Upper lobe of left lung (tissue), 6 donors: ENCODE results near the gene UBE2D3. TPM values are rescaled to one million over a fixed set of nuclear protein-coding genes. Genes with fewer than 3 reads are reported as not detected.
A peak's percentile ranks its signal among the peaks of the same experiment; 100 is the strongest.

Experiments used
- ATAC-seq, 2 donors: fragments of 200-7000 bp; cut with Tn5 transposase; one replicate each; pipeline ENCODE4 v1.9.1; 2022; ENCODE audit warnings: mild to moderate bottlenecking in 2 of 2, moderate library complexity in 2 of 2; ENCODE audit not compliant: low FRiP score in 2 of 2
- DNase-seq, 2 donors: peaks; one replicate each; pipeline ENCODE4 v3.0.0-alpha.2; 2019 to 2020
- H3K27ac ChIP-seq, 4 donors: fragments of 200-600 bp; sonication (generic); one replicate each; pipeline ENCODE4 v1.5.1; 2016 to 2019
- H3K27me3 ChIP-seq, 4 donors: fragments of 200-600 bp; sonication (generic); one replicate each; pipeline ENCODE4 v1.5.1; 2017 to 2019
- H3K36me3 ChIP-seq, 4 donors: fragments of 200-600 bp; sonication (generic); one replicate each; pipeline ENCODE4 v1.5.1; 2016 to 2019
- H3K4me1 ChIP-seq, 4 donors: fragments of 200-600 bp; sonication (generic); one replicate each; pipeline ENCODE4 v1.5.1; 2018 to 2019
- H3K4me3 ChIP-seq, 4 donors: fragments of 200-600 bp; sonication (generic); one replicate each; pipeline ENCODE4 v1.5.1; 2017 to 2019; ENCODE audit warnings: mild to moderate bottlenecking in 2 of 4, moderate library complexity in 1 of 4
- H3K9me3 ChIP-seq, 4 donors: fragments of 200-600 bp; sonication (generic); one replicate each; pipeline ENCODE4 v1.5.1; 2018 to 2019
- CTCF ChIP-seq, 6 experiments: fragments of 450-650 bp in 4 of 6; fragments of 200-600 bp in 2 of 6; sonication (generic) in 2 of 6; IDR thresholded peaks; one replicate each; pipeline ENCODE4 v1.5.1; 2016 to 2019; ENCODE audit warnings: antibody characterized with exemption in 6 of 6
- EP300 ChIP-seq, 4 donors: sonication (generic); formaldehyde crosslinking; IDR thresholded peaks; one replicate each; pipeline ENCODE4 v1.5.1; 2017; ENCODE audit warnings: antibody characterized with exemption in 4 of 4, control low read depth in 2 of 4
- POLR2A ChIP-seq, 4 donors: fragments of 450-650 bp; IDR thresholded peaks; one replicate each; pipeline ENCODE4 v1.5.1; 2016 to 2017; ENCODE audit warnings: antibody characterized with exemption in 4 of 4, mild to moderate bottlenecking in 2 of 4
- POLR2AphosphoS5 ChIP-seq, 2 donors: sonication (generic); formaldehyde crosslinking; IDR thresholded peaks; one replicate each; pipeline ENCODE4 v1.5.1; 2017; ENCODE audit warnings: antibody characterized with exemption in 2 of 2
- WGBS, 2 donors: methylation state at CpG; one replicate each; pipeline ENCODE4 v1.1.5; 2017 to 2018; 5-methylcytosine and 5-hydroxymethylcytosine counted together
- total RNA-seq, 6 donors: library from RNA; depleted of rRNA in 4 of 6; stranded (reverse); fragments of >200 nt in 4 of 6; gene quantifications; one replicate each; pipeline versions ENCODE4 v1.1.0 to v1.2.1, GENCODE V29; 2016 to 2021
- donor health status: DM: no; HTN: no; CAD: no; lungs with moderate emphysema.
- donor health status: DM: no; HTN: yes; CAD: no; lungs with severe emphysema.

The UBE2D3 gene
- total RNA-seq, 6 donors from 2014 or later, result 215 to 376 (median 317) TPM

- H3K4me1 ChIP-seq, result no peaks in the 10 kb centered on the region
- ATAC-seq (no peak), DNase-seq (no peak)
- H3K36me3 ChIP-seq, result peaks cover 0 to 15% (median 0%) of the 10 kb centered on the region in 4 donors
- no peaks in the 10 kb centered on the region for H3K27me3 ChIP-seq
- WGBS, 2 donors, result 63 to 85% methylated on average over 3 of the region's 3 CpGs
- H3K4me3 ChIP-seq, result no peak overlapping the region
- no peaks in the 10 kb centered on the region for H3K9me3 ChIP-seq
- H3K27ac ChIP-seq, result no peak overlapping the region
- TF ChIP-seq POLR2AphosphoS5 (IDR thresholded peaks at IDR 0.05), result peak in 1 of 2 donors; percentile 20
- TF ChIP-seq CTCF (IDR thresholded peaks at IDR 0.05), result no peak
These were observed 38.0 kb downstream of the UBE2D3 start for GRCh38 chr4:102789317-102789717.

GRCh38 chr4:102787944-102788343, 39.4 kb downstream of the UBE2D3 start:
- no peak for DNase-seq
- no peak overlapping the region for H3K27ac ChIP-seq
- H3K4me1 ChIP-seq, result no peaks in the 10 kb centered on the region
- no peak overlapping the region for H3K4me3 ChIP-seq
- no peak for ATAC-seq
- TF ChIP-seq POLR2AphosphoS5 (IDR thresholded peaks at IDR 0.05) (no peak), CTCF (IDR thresholded peaks at IDR 0.05) (no peak), POLR2A (IDR thresholded peaks at IDR 0.05) (no peak)
- H3K9me3 ChIP-seq, result no peaks in the 10 kb centered on the region
- WGBS, 2 donors, result 92 to 93% methylated on average over 3 of the region's 3 CpGs
- no peaks in the 10 kb centered on the region for H3K27me3 ChIP-seq
- peaks cover 0 to 9% (median 0%) of the 10 kb centered on the region in 4 donors for H3K36me3 ChIP-seq

- H3K4me1 ChIP-seq, result no peaks in the 10 kb centered on the region
- TF ChIP-seq POLR2AphosphoS5 (IDR thresholded peaks at IDR 0.05) (peak in 1 of 2 donors; percentile 11), CTCF (IDR thresholded peaks at IDR 0.05) (no peak), POLR2A (IDR thresholded peaks at IDR 0.05) (no peak), EP300 (IDR thresholded peaks at IDR 0.05) (peak in 1 of 4 donors; percentile 7)
- H3K27ac ChIP-seq, result no peak overlapping the region
- 94% methylated on average over 7 of the region's 7 CpGs for WGBS, 2 donors
- no peak overlapping the region for H3K4me3 ChIP-seq
- H3K36me3 ChIP-seq, result peaks cover 0 to 5% (median 0%) of the 10 kb centered on the region in 4 donors
- no peaks in the 10 kb centered on the region for H3K9me3 ChIP-seq
- DNase-seq, result no peak
- H3K27me3 ChIP-seq, result no peaks in the 10 kb centered on the region
- peak in 1 of 2 donors; percentile 48 for ATAC-seq
These were observed 40.1 kb downstream of the UBE2D3 start for GRCh38 chr4:102787096-102787881.

- Histone ChIP-seq H3K9me3 (no peaks in the 10 kb centered on the region), H3K4me3 (no peak overlapping the region), H3K27ac (no peak overlapping the region), H3K27me3 (no peaks in the 10 kb centered on the region), H3K36me3 (peaks cover 0 to 2% (median 0%) of the 10 kb centered on the region in 4 donors), H3K4me1 (no peaks in the 10 kb centered on the region)
- no peak for DNase-seq
- TF ChIP-seq CTCF (IDR thresholded peaks at IDR 0.05) (no peak), EP300 (IDR thresholded peaks at IDR 0.05) (no peak), POLR2A (IDR thresholded peaks at IDR 0.05) (no peak), POLR2AphosphoS5 (IDR thresholded peaks at IDR 0.05) (no peak)
- 55 to 70% methylated on average over 1 of the region's 1 CpG for whole genome bisulfite sequencing, 2 donors
- ATAC-seq, result peak in 1 of 2 donors; percentile 18
These were observed 41.1 kb downstream of the UBE2D3 start for GRCh38 chr4:102786279-102786678.

- H3K4me1 ChIP-seq, result peaks cover 0 to 6% (median 0%) of the 10 kb centered on the region in 4 donors
- no peak for TF ChIP-seq POLR2A (IDR thresholded peaks at IDR 0.05)
- no peak for TF ChIP-seq EP300 (IDR thresholded peaks at IDR 0.05)
These were observed 44.3 kb downstream of the UBE2D3 start for GRCh38 chr4:102783006-102783405.

More at GRCh38 chr4:102783006-102783405, 44.3 kb downstream of the UBE2D3 start:
- Histone ChIP-seq H3K36me3 (no peaks in the 10 kb centered on the region), H3K27ac (no peak overlapping the region), H3K9me3 (no peaks in the 10 kb centered on the region), H3K4me3 (no peak overlapping the region), H3K27me3 (no peaks in the 10 kb centered on the region)
- 89 to 93% methylated on average over 2 of the region's 2 CpGs for WGBS, 2 donors
- ATAC-seq, result no peak
- no peak for DNase-seq
